Caki2 (cell line): ENCODE results near the gene NSA2. TPM values are rescaled to one million over a fixed set of nuclear protein-coding genes. Genes with fewer than 3 reads are reported as not detected.

Source experiments
- DNase-seq: peaks from one replicate; pipeline ENCODE4 v3.0.0-alpha.2; 2015; ENCODE audit warnings: low read depth
- in situ Hi-C: cut with HindIII; loops from 2 replicates; pipeline ENCODE4 v1.10.0; 2016; ENCODE audit warnings: low sequenced_read_pairs, low pct_unique_long_range_greater_than_20kb, mixed read lengths
- total RNA-seq: library from RNA; depleted of rRNA; stranded (reverse); fragments of >200 nt; shearing (Covaris generic); gene quantifications from 2 replicates; pipeline ENCODE4 v1.2.3, GENCODE V29; 2014; ENCODE audit warnings: low replicate concordance; rRNA removed

NSA2 gene
- total RNA-seq, 1 experiment from 2014 or later = 22.8 TPM

DNA sequence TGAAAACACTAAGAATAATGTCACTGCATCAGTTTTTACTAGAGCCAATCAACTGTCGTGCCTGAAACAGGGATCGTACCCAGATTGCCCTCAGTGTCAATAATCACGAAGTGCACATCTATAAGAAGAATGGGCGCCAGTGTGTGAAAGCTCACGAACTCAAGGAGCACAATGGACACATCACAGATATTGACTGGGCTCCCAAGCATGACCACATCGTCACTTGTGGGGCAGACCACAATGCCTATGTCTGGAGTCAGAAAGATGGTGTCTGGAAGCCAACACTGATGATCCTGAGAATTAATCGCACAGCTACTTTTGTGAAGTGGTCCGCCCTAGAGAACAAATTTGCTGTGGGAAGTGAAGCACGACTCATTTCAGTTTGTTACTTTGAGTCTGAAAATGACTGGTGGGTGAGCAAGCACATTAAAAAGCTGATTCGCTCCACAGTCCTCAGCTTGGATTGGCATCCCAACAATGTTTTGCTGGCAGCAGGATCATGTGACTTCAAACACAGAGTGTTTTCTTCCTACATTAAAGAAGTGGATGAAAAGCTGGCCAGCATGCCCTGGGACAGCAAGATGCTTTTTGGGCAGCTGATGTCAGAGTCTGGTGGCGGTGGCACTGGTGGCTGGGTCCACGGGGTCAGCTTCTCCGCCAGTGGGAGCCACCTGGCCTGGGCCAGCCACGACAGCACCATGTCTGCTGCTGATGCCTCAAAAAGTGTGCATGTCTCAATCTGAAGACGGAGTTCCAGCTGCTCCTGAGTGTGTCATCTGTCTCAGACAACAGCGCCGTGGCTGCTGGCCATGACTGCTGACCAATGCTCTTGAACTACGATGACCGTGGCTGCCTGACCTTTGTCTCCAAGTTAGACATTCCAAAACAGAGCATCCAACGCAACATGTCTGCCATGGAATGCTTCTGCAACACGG lies 32.2 kb downstream of the NSA2 start:
- DNase-seq = peak; percentile 67
- in situ Hi-C loops = no loop called here

DNA sequence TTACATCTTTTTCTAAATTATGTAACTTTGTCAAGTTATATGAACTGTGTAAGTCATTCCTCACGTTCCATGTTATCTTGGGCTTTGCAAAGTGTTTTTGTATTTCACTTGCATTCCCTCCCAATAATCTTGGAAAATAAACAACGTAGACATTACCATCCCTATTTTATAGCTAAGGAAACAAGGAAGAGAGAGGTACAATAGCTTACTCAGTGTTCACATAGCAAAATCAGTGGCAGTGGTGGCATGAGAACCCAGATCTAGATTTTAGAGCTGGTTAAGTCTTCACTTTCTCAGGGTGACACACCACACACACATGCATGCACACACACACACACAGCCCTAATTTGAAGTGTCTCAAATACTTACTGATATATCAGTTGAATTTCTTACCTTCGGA lies 34.1 kb downstream of the NSA2 start:
- in situ Hi-C loops = no loop called here
- no peak for DNase-seq

DNA sequence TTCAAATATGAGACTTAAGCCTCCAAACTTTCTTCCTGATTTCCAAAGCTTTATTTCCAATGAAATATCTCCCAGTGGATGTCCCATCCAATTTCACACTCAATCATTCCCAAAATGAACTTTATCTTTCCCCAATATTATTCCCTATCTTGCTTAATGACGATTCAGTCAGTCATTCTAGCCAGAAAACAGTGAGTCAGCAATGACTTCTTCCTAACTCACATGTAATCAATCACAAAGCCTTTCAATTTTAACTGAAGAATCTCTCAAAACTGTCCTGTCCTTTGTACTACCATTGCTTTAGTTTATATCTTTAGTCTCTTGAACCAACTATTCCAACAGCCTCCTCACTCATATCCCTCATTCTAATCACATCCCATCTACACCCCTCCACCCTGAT lies 34.9 kb downstream of the NSA2 start:
- DNase-seq = no peak
- in situ Hi-C loops = no loop called here

DNA sequence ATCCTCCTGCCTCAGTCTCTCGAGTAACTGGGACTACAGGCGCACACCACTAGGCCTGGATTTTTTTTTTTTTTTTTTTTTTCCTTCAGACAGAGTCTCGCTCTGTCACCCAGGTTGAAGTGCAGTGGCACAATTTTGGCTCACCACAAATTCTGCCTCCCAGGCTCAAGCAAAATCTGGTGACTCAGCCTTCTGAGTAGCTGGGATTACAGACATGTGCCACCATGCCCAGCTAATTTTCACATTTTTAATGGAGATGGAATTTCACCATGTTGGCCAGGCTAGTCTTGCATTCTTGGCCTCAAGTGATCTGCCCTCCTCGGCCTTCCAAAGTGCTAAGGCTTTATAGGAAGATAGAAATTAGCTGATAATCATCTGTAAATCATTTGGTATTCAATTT lies 43.9 kb downstream of the NSA2 start:
- DNase-seq = no peak
- in situ Hi-C loops = no loop called here

DNA sequence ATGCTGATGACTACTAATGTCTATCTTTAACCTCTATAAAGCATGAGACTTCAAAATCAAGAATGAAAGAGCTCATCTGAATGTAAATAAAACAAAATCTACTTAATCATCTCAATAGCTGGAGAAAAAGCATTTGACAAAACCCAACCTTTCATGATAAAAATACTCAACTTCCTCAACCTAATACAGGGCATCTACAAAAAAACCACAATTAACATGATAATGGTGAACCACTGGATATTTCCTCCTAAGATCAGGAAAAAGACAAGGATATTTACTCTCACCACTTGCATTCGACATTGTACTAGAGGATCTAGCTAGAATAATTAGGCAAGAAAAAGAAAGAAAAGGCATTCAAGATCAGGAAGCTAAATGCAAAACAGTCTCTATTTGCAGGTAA lies 49.8 kb downstream of the NSA2 start:
- DNase-seq = no peak
- in situ Hi-C loops = no loop called here

DNA sequence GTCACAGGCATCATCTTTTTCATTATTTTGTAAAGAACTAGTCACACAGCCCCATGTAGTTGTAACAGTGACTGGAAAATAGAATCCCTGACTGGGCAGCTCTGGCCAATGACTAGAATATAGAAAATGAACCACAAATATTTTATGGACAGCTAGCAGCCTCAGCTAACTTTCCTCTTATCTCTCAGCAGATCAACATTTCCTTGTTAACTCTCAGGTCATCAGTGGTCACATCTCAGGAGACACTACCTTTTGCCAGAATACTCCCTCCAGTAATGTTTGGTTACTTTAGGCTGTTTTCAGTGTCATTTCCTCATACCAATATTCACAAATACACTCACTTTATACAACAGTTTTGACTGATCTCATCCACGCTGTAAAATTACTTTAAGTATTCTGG lies 55.2 kb downstream of the NSA2 start:
- DNase-seq = no peak
- in situ Hi-C loops = no loop called here

DNA sequence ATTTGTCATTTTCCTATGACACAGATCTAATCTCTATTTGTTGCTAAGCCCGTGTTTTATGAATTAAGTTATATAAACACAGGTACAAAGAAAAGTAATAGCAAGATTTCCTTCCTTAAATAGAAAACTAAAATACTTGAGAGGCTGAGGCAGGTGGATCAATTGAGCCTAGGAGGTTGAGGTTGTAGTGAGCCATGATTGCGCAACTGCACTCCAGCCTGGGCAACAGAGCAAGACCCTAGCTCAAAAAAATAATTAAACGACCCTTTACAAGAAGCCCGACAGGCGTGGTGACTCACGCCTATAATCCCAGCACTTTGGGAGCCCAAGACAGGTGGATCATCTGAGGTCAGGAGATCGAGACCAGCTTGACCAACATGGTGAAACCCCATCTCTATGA lies 62.4 kb downstream of the NSA2 start:
- no peak for DNase-seq
- in situ Hi-C loops = no loop called here

Other genes starting within 250 kb of the NSA2 start
- gene ENC1, start 126.5 kb upstream of the NSA2 start, total RNA-seq = 10.6 and 27.2 TPM in 2 replicates
- gene HEXB, start 82.0 kb upstream of the NSA2 start, total RNA-seq = 119 and 151 TPM in 2 replicates
- gene GFM2, start 132 bp upstream of the NSA2 start, total RNA-seq = 26.7 and 36.7 TPM in 2 replicates
- gene FAM169A, start 99.1 kb downstream of the NSA2 start, total RNA-seq = 2.0 and 10.0 TPM in 2 replicates